Measurements from ENCODE around the gene MYBPC3. TPM values are rescaled to one million over a fixed set of nuclear protein-coding genes. Genes with fewer than 3 reads are reported as not detected.
"Not testable (repeated sequence)": the region's sequence is repeated elsewhere in the genome, so short reads cannot be mapped to it uniquely, and the experiment has no call there.

Gene MYBPC3
- polyA plus RNA-seq, 5 donors: 0.03 TPM; not detected in 4

DNA sequence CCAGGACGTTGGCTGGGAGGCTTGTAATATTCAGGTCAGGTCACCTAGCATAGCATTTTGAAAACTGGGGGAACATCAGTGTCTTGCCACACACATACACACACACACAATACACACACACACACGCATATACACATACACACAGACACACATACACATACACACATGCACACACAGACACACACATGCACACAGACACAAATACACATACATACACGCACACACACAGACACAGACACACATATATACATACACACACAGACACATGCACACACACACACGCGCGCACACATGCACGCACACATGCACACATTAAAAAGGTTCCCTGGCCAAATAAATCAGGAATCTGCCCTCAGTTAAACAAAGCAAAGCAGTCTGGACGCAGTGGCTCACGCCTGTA is 12.5 kb downstream of the MYBPC3 start:
- DNase-seq: no peak

DNA sequence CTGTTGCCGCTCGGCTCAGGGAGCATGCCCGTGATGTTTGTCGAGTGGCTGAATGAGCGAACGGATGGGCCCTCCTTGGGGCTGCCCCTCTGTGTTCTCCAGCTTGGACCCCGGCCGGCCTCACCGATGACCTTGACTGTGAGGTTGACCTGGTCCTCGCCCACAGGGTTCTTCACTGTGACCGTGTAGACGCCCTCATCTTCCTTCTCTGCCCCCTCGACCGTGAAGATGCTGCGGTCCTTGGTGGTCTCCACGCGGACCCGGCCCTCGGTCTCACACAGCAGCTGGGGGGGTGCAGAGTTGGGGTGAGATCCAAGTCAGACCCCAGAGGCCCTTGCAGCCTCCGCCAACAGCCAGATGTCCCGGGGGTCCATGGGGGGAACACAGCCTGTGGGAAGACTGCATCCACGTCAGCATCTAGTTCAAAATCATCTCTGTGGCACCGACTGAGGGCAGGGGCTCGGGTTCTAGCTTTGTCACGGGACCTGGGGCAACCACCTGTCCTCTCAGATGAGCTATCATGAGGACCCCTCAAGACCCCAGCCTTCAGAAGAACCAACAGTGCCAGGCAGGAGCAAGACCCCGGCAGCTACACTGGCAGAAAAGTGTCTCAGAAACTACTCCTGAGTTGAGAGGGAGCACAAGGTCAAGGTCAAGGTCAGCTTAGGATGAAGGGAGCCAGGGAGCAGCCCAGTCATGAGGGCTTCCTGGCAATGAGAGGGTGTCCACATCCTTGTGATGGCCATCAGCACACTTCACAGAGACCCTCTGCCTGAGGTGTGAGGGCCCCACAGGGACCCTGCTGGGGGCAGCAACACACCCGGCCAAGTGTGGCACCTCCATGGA is 13.9 kb downstream of the MYBPC3 start:
- DNase-seq: no peak

DNA sequence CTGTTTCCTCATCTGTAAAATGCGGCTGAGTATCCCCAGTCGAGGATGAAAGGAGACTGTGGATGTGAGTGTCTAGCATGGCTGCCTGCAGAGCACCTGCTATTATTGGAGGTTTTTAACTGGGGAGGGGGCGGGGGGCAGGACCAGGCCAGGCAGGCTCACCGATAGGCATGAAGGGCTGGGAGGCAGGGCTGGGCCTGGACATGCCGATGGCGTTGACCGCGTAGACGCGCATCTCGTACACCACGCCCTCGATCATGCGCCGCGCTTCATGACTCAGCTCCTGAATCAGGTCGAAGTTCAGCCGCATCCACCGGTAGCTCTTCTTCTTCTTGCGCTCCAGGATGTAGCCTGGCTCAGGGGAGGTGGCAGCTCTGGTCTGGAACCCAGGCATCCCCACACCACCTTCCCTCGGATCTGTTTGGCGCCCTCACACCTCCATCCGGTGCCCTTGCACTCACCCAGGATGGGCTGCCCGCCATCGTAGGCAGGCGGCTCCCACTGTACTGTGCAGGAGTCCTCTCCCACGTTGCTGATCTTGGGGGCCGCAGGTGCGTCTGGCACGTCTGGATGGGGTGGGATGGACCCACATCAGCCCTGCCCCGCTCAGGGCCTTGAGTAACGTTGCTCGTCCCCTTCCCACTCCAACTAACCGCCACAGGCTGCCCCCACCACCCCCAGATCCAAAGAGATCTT is 15.1 kb downstream of the MYBPC3 start:
- DNase-seq: no peak

DNA sequence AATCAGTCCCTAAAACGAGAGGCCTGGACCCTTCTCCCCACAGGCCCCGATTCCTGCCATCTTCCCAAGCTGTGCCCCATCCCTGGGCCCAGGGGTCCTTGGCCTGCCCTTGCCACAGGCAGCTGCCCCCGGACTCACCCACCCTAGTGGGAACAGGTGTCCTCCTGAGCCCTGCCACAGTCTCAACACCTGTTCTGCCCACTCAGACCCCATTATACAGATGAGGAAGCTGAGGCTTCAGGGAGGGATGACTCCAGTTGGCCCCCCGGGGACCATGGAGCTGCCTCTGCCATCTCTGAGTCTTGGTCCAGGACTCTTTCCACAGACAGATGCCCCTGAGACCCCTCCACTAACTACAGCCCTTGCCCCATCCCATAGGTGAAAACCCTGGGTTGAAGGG is 15.9 kb downstream of the MYBPC3 start:
- DNase-seq: no peak

DNA sequence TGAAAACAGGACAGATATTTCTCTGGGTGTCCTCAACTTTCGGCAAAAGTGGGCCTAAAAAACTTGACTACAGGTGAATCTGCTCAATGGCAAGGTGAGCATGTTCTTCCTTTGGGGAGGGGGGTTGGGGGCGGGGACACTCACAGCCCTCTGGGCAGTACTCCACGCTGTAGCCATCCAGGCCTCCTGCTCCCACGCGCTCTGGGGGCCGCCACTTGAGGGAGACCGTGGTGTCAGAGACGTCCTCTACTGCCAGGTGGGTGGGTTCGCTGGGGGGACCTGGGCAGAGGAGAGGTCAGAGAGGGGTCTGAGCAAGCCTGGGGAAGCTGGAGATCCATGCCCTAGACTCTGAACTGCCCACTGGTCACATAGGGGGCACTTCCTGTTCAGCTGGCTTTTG is 16.8 kb downstream of the MYBPC3 start:
- no peak for DNase-seq

DNA sequence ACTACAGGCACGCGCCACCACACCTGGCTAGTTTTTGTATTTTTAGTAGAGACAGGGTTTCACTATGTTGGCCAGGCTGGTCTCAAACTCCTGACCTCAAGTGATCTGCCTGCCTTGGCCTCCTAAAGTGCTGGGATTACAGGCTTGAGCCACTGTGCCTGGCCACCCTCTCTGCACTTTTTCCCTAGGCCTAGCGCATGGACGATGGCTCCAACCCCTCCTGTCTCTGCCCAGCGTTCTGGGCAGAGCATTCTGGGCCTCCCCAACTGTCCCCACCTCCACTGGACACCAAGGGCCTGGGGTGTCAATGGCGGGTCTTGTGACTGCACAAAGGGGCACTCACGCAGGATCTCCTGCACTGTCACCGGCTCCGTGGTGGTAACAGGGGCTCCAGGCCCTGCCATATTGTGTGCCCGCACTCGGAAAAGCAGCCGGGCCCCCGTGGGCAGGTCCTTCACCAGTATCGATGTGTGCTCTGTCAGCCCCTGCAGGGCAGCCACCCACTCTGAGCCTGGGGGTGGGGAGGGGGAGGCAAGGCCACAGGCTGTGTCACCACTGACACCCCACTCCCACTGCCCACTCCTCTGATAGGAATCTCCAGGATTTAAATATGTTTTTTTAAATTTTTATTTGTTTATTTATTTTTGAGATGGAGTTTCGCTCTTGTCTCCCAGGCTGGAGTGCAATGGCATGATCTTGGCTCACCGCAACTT is 17.6 kb downstream of the MYBPC3 start:
- not testable (repeated sequence) for DNase-seq

DNA sequence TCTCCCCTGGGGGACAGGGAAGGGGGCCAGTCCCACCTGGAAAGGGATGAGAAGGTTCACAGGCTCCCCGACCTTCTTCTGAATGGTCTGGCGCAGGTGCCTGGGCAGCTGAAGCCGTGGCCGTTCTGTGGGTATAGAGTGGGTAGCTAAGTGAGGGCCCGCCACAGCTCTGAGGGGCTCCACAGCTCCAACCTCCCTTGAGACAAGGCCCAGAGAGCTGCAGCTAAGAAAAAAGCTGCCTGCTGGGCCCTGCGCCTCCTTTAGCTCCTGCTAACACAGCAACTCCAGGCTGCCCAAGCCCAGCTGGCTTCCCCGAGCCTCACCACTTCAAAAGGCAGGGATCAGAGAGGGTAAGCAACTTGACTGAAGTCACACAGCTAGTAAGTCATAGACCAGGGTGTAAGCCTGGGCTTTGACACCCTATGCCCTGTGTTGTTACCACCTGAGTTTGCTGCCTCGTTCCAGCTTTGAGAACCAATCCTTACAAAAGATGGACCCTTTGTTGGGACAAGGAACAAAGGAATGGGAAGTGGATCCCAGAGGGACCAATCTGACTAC is 18.5 kb downstream of the MYBPC3 start:
- DNase-seq: no peak

DNA sequence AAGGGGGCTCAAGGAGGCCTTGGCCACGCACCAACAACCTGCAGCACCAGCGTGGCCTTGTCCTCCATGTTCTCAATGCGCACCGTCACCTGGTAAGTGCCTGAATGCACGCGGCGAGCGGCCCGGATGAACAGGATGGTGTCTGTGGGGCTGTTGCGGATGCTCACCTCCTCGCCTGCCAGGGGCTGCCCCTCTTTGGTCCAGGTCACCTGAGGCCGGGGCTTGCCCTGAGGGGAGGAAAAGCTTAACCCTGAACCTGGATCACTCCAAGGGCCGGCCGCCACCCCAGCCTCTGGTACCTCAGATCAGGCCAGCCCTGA is 19.0 kb downstream of the MYBPC3 start:
- DNase-seq: no peak

DNA sequence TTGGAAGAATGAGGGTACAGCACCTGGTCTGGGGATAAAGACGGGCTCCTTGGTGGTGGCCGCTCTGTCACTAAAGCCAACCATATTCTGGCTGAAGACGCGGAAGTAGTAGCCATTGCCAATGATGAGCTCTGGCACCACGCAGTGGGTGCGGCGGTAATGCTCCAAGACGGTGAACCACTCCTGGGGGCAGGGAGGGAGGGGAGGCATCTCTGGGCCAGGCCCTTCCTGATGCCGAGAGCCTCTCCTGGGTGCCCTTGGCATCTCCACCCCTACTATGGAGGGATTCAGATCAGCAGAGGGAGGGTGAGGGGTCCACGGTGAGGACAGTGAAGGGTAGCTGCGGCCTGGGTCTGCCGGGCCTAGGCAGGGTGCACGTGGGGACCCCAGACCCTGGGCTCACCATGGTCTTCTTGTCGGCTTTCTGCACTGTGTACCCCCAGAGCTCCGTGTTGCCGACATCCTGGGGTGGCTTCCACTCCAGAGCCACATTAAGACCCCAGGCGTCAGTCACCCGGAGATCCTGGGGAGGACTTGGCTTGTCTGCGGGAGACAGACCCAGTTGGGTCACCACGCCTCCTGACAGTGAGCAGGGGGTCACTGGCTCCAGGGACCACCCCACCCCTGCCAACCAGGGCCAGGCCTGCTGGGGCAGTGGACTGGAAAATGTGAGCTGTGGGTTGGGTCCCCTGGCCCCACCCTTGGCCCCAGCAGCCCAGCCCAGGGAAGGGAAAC is 19.5 kb downstream of the MYBPC3 start:
- no peak for DNase-seq

DNA sequence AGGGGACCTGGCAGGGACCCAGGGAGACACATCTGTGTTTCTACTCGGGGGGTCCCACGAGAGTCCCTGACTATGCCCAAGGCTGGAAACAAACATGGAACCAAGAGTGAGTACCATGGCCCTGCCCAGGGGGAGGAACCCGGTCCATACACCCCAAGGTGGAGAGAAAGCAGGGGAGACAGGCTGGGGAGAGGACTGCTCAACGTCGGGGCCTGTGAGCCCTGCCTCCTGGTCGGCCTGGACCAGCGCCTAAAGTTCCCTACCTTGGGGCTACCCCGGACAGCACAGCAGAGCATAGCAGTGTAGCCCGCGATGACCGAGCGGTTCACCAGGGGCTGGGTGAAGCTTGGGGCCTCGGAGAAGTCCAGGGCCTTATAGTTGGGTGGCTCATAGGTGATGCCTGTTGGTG is 20.2 kb downstream of the MYBPC3 start:
- DNase-seq: no peak

DNA sequence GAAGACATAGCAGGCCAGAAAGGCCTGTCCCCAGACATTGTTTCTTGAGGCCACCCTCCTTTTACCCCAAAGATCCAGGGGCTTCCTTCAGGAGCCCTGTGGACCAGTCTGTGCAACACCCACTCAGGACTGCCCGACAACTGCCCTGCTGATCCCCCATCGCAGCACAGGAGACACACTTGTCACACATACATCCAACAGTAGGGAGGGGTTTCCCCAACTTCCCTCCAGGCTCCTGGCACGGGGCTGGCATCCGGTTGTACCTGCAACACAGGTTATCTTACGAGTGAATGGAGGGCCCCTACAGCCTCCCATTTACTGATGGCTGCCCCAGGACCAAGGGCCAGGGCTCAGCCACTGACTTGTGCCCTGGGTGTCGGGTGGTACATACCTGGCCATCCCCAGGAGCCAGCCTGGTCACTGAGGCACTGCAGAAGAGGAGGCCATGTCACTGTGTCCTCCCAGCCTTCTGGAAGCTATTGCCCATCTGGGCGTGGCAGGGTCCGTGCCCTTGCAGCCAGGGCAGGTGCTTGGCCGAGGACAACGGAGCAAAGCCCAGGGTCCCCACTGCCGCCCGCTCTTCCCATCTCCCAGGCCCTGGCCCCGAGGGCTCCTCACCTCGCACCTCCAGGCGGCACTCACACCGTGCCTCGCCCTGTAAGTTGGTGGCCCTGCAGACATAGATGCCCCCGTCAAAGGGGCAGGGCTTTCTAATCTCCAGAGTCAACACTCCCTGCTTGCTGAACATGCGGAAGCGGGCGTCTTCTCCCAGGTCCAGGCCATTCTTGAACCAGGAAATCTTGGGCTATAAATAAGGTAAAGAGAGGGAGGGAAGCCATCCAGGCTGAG is 20.8 kb downstream of the MYBPC3 start:
- no peak for DNase-seq

DNA sequence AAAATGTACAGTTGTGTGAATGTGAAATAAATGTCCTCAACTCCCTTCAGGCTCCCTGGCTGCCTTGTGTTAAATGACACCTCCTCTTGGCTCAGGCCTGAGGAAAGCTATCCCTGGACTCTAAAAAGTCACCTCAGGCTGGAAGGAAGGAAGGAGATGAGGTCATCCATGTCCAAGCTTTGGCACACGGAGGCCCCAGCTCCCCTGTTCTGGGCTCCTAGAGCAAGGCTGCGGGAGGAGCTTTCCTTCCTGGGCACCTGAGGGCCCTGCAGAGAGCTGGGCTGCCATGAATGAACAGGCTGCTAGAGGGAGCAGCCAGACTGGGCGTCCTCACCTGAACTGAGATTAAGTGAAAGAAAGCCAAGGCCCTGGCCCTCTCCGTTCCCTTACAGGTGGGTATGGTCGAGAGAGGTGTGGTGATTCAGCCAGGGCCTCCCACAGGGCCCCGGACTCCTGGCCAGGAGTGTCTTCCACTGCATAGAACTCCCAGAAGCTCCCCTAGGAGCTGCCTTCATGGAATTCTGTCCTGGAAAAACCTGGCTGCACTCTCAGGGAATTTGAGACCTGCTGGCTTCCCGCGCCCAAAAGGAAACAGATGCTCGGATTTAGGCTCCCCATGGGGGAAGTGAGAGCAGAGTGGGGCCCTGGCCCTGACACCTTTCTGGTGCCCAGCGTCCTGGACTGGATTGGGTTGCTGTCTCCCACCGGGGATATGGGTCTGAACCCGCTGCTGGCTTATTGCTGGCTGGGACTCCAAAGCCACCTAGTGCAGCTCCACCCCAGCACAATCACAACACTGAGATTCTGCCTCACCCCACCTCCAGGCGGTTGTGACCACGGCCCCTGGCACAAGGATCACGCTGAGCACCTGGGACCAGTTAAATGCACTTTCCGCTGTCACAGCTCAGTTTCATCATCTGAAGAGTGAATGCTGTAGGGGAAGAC is 22.2 kb downstream of the MYBPC3 start:
- DNase-seq: no peak

DNA sequence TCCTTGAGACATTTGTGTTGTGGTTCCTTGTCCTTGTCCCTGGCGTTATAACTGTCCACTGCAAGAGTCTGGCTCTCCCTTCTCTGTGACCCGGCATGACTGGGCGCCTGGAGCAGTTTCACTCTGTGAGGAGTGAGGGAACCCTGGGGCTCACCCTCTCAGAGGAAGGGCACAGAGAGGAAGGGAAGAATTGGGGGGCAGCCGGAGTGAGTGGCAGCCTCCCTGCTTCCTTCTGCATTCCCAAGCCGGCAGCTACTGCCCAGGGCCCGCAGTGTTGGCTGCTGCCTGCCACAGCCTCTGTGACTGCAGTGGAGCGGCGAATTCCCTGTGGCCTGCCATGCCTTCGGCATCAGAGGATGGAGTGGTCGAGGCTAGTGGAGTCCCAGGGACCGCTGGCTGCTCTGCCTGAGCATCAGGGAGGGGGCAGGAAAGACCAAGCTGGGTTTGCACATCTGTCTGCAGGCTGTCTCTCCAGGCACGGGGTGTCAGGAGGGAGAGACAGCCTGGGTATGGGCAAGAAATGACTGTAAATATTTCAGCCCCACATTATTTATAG is 23.0 kb downstream of the MYBPC3 start:
- no peak for DNase-seq

DNA sequence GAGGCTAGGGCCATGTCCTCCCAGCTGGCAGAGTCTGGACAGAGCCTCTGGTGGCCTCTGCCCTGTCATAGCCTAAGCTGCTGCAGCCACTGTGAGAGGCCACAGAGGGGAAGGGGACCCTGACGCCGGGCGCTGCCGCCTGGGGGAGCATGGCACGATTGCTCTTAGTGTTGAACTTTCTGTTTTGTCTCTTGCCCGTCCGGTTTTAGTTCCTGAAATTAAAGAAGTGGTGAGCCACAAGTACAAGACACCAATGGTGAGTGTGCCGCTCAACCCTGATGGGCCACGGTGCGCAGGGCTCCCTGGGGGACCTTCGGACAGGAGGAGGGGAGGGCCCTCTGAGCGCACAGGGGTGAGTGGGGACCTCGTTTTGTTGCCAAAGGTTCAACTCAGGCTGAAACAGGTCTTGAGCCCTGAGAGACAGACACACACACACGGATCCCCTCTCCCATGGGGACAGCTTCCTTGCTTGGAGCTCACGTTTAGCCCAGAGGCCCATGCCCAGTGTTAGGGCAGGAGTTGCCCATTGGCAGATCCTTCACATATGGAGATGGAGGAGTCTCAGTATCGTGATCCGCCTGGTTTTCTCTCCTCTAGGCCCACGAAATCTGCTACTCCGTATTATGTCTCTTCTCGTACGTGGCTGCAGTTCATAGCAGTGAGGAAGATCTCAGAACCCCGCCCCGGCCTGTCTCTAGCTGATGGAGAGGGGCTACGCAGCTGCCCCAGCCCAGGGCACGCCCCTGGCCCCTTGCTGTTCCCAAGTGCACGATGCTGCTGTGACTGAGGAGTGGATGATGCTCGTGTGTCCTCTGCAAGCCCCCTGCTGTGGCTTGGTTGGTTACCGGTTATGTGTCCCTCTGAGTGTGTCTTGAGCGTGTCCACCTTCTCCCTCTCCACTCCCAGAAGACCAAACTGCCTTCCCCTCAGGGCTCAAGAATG is 23.8 kb downstream of the MYBPC3 start:
- DNase-seq: no peak

DNA sequence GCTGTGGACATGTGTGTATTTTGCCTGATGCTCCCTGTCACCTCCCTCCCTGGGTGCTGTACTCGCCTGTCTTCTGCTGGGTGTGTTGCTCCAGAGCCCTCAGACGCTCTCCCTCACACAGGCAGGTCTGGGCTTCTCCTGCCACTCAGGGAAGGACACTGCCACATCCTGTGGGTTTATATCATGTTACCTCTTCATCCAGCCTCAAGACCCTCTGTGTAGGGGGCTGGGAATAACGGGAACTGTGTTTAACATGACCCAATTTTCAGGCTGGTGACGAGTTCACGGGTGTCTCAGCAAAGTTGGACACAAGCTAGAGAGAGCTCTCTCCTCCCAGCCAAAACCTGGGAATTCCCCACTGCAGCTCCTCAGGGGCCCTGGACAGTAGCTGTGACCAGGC is 24.6 kb downstream of the MYBPC3 start:
- no peak for DNase-seq

DNA sequence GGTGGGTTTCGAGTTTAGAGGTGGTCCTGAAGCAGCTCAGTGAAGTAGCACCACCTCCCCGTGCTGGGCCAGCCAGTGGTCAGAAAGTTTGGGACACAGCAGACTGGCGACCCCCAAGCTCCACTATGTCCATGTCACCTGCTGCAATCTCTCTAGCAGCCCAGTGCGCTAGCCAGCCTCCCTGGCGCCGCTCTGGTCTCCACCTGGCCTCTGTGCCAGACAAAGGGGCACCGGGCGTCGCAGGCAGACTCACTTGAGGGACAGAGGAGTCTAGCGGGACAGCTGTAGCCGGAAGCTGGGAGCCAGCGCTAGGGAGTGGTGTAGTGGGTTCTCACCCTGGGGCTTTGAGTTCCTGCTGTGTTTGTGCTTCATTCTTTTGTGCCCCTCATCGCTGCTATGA is 25.5 kb downstream of the MYBPC3 start:
- DNase-seq: no peak

DNA sequence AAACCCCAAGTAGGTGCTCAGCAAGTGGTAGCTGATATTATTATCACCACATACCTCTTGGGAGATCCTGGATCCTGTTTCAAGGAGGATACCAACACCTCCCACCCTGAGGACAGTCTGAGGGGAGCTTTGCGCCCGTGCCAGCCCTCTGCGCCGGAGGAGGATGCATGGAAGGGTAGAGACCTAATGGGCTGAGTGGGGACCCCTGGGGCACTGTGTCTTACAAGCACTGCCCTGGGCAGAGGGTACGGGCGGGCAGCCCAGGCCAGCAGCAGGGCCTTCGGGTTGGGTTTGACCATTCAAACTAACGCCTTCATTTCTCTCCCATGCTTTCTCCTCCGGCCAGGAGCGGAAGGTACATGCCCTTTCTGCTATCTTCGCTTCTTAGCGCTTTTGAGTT is 26.3 kb downstream of the MYBPC3 start:
- DNase-seq: no peak

All from right lung (tissue), 5 donors.